ENCODE measurements around the gene PRMT7.

GRCh38 chr16:68356919-68357286 lies 46.1 kb downstream of the PRMT7 start:
- TF ChIP-seq CTCF (IDR thresholded peaks at IDR 0.05; ENCODE audit: insufficient read depth, low read length, poor library complexity, severe bottlenecking) = no peak
- TF ChIP-seq EZH2phosphoT487 (conservative IDR thresholded peaks at IDR 0.05; ENCODE audit: low read length) = no peak
